Type B pancreatic cell (in vitro differentiated cells): ENCODE data around the gene LOX. TPM values are rescaled to one million over a fixed set of nuclear protein-coding genes. Genes with fewer than 3 reads are reported as not detected.

ENCODE experiments used
- DNase-seq: peaks from one replicate; pipeline ENCODE4 v3.0.0; 2021; ENCODE audit warnings: mixed read lengths; ENCODE audit not compliant: unreplicated experiment; ENCODE audit errors: extremely low spot score
- H3K27ac Mint-ChIP-seq: 2 replicates; pipeline ENCODE4 v1.8.0; 2021; ENCODE audit warnings: mild to moderate bottlenecking, mixed read lengths
- H3K27me3 Mint-ChIP-seq: 2 replicates; pipeline ENCODE4 v1.8.0; 2021; ENCODE audit warnings: mixed read lengths
- H3K36me3 Mint-ChIP-seq: 2 replicates; pipeline ENCODE4 v1.8.0; 2021; ENCODE audit warnings: mixed read lengths
- H3K4me1 Mint-ChIP-seq: one replicate; pipeline ENCODE4 v1.8.0; 2021; ENCODE audit warnings: mixed read lengths; ENCODE audit not compliant: unreplicated experiment
- H3K4me3 Mint-ChIP-seq: 2 replicates; pipeline ENCODE4 v1.8.0; 2021; ENCODE audit warnings: mild to moderate bottlenecking, mixed read lengths
- H3K9me3 Mint-ChIP-seq: 2 replicates; pipeline ENCODE4 v1.8.0; 2021; ENCODE audit warnings: mixed read lengths
- CTCF ChIP-seq: fragments of 200-600 bp; sonication (generic); conservative IDR thresholded peaks from 2 replicates; pipeline ENCODE4 v1.5.0; 2021; ENCODE audit warnings: antibody characterized with exemption, mild to moderate bottlenecking
- total RNA-seq: library from RNA; stranded (reverse); gene quantifications from 2 replicates; pipeline ENCODE4 v1.2.1, GENCODE V29; 2021; ENCODE audit warnings: low replicate concordance

LOX gene
- total RNA-seq, 1 donor from 2014 or later = 6.6 TPM

- Mint-ChIP-seq H3K4me3 (no peak overlapping the region), H3K27me3 (no peaks in the 10 kb centered on the region), H3K27ac (no peak overlapping the region), H3K36me3 (no peaks in the 10 kb centered on the region), H3K4me1 (no peaks in the 10 kb centered on the region), H3K9me3 (no peaks in the 10 kb centered on the region)
- no peak for TF ChIP-seq CTCF
- DNase-seq = no peak
Observed at GRCh38 chr5:122053181-122054109, 24.6 kb downstream of the LOX start.

- no peak for TF ChIP-seq CTCF
- Mint-ChIP-seq H3K27ac (no peak overlapping the region), H3K4me3 (no peak overlapping the region), H3K36me3 (no peaks in the 10 kb centered on the region), H3K27me3 (no peaks in the 10 kb centered on the region), H3K4me1 (no peaks in the 10 kb centered on the region), H3K9me3 (no peaks in the 10 kb centered on the region)
- no peak for DNase-seq
Observed at GRCh38 chr5:122051569-122051968, 26.5 kb downstream of the LOX start.

GRCh38 chr5:122050959-122051358 lies 27.1 kb downstream of the LOX start:
- DNase-seq = no peak
- Mint-ChIP-seq H3K36me3 (no peaks in the 10 kb centered on the region), H3K27ac (no peak overlapping the region), H3K27me3 (no peaks in the 10 kb centered on the region), H3K9me3 (no peaks in the 10 kb centered on the region), H3K4me1 (no peaks in the 10 kb centered on the region), H3K4me3 (no peak overlapping the region)
- TF ChIP-seq CTCF = no peak

GRCh38 chr5:122040636-122041302 lies 37.3 kb downstream of the LOX start:
- Mint-ChIP-seq H3K4me1 (no peaks in the 10 kb centered on the region), H3K27ac (no peak overlapping the region), H3K4me3 (no peak overlapping the region), H3K27me3 (no peaks in the 10 kb centered on the region), H3K9me3 (no peaks in the 10 kb centered on the region), H3K36me3 (peaks cover 4% of the 10 kb centered on the region)
- DNase-seq = no peak
- no peak for TF ChIP-seq CTCF

- Mint-ChIP-seq H3K27ac (no peak overlapping the region), H3K27me3 (no peaks in the 10 kb centered on the region), H3K4me1 (no peaks in the 10 kb centered on the region), H3K9me3 (no peaks in the 10 kb centered on the region), H3K4me3 (no peak overlapping the region), H3K36me3 (no peaks in the 10 kb centered on the region)
- TF ChIP-seq CTCF = no peak
- no peak for DNase-seq
Observed at GRCh38 chr5:122036326-122036725, 41.7 kb downstream of the LOX start.
